GM13977 (cell line): ENCODE measurements around the gene FIBIN.
"Not testable (repeated sequence)": the region's sequence is repeated elsewhere in the genome, so short reads cannot be mapped to it uniquely, and the experiment has no call there.

Source experiments
- DNase-seq: peaks from one replicate; pipeline ENCODE4 v3.0.0; 2012; ENCODE audit warnings: low spot score
- CTCF ChIP-seq: IDR thresholded peaks from 2 replicates; pipeline ENCODE4 v1.5.1; 2012; ENCODE audit warnings: mild to moderate bottlenecking, control low read depth; ENCODE audit not compliant: insufficient read depth; ENCODE audit errors: extremely low read depth, missing control alignments
- in situ Hi-C: fragments of 300-500 bp; cut with MboI; formaldehyde crosslinking; loops from one replicate; pipeline ENCODE4 v1.12.0; 2022; ENCODE audit warnings: low sequenced_read_pairs, low pct_unique_long_range_greater_than_20kb, mixed read lengths, inconsistent platforms; ENCODE audit not compliant: unreplicated experiment

Gene FIBIN

GRCh38 chr11:26960281-26960680 is 33.6 kb upstream of the FIBIN start:
- in situ Hi-C loops = no loop called here
- TF ChIP-seq CTCF = no peak
- DNase-seq = no peak

GRCh38 chr11:26963764-26964163 is 30.1 kb upstream of the FIBIN start:
- in situ Hi-C loops = no loop called here
- TF ChIP-seq CTCF = no peak
- no peak for DNase-seq

- in situ Hi-C loops = no loop called here
- TF ChIP-seq CTCF = no peak
- DNase-seq = no peak
These were observed 29.6 kb upstream of the FIBIN start for GRCh38 chr11:26964339-26964738.

GRCh38 chr11:26964847-26965485 is 28.9 kb upstream of the FIBIN start:
- DNase-seq, in situ Hi-C loops: not testable (repeated sequence)

GRCh38 chr11:26971961-26972360 is 22.0 kb upstream of the FIBIN start:
- no peak for TF ChIP-seq CTCF
- no peak for DNase-seq
- in situ Hi-C loops = no loop called here

- in situ Hi-C loops = no loop called here
- no peak for DNase-seq
- TF ChIP-seq CTCF = no peak
These were observed 19.7 kb upstream of the FIBIN start for GRCh38 chr11:26974069-26974783.

GRCh38 chr11:26974996-26975395 is 18.9 kb upstream of the FIBIN start:
- TF ChIP-seq CTCF = no peak
- DNase-seq = no peak
- in situ Hi-C loops = no loop called here
